ENCODE results near the gene TUBA1B. TPM values are rescaled to one million over a fixed set of nuclear protein-coding genes. Genes with fewer than 3 reads are reported as not detected.
"Not testable (repeated sequence)": the region's sequence is repeated elsewhere in the genome, so short reads cannot be mapped to it uniquely, and the experiment has no call there.

TUBA1B gene
- total RNA-seq: 100 to 1,000 TPM; 851 to 922 TPM

DNA sequence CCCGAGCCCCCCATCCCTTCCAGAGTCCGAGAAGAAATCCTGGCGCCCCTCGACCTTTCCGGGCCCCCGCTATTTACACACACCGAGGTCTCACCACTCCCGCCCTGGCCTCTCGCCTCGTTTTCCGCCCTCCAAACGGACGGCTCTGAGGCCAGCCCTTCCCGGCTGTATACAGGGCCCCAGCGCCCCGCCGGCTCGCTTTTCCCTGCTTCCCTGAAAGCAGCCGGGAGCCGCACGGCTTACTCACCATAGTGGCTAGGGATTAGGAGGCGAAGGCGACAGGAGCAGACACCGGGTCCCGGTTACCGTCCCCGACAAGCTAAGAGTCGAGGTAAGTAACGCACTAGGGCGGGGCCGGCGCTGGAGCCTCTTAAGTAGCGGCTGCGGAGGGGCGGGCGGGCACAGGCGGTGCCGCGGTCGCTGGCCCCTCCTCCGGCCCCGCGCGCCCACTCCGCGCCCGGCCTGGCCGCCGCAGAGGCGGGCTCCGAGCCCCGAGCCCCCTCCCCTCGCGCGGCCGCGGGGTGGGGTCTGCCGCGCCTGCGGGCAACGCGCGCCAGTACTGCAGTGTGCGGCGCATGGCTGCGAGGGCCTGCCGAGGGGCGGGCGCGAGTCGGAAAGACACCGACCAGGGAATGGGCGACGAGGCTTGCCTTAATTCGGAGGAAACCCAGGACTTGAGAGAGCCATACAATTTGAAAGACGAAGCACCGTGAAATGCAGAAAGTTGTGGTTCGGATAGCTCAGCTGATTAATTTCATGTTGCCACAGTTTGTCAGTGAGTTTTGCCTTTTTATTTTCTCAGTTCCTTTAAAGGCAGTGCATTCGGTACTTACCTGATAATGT, at the start of gene TUBA1B:
TUBA1B (minus strand) TSS at position 345 of the 843 bp plus-strand sequence; CDS start at position 250, 95 bp downstream.
- ATAC-seq (replicated peaks in 1 of 2): peak; percentile 76 to 77
- Mint-ChIP-seq H3K4me3 (peak within 1 kb of the TSS; percentile 97), H3K9me3 (no peaks in the 10 kb centered on the region), H3K27me3 (ENCODE audit: low read depth) (no peaks in the 10 kb centered on the region), H3K4me1 (ENCODE audit: low read depth) (peaks cover 46% of the 10 kb centered on the region), H3K36me3 (ENCODE audit: insufficient read depth in 2 of 2) (peaks cover 30 to 41% of the 10 kb centered on the region in 2 donors), H3K27ac (peak within 1 kb of the TSS; percentile 99)
- peak; percentile 93 to 96 for DNase-seq

DNA sequence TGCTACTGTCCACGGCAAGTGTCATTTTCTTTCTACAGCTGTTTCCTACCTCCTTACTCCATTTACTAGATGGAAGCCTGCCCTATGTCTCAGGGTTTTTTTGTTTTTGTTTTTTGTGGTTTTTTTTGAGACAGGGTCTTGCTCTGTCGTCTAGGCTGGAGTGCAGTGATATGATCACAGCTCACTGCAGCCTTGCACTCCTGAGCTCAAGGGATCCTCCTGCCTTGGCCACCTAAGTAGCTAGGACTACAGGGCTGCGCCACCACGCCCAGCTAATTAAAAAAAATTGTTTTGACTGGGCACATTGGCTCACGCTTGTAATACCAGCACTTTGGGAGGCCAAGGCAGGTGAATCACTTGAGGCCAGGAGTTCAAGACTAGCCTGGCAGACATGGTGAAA, 43.0 kb upstream of the TUBA1B start:
- Mint-ChIP-seq H3K9me3 (no peaks in the 10 kb centered on the region), H3K27me3 (ENCODE audit: low read depth) (no peaks in the 10 kb centered on the region), H3K27ac (no peak overlapping the region), H3K4me3 (no peak overlapping the region), H3K4me1 (ENCODE audit: low read depth) (no peaks in the 10 kb centered on the region), H3K36me3 (ENCODE audit: insufficient read depth in 2 of 2) (no peaks in the 10 kb centered on the region)
- ATAC-seq (replicated peaks in 1 of 2): no peak
- DNase-seq: no peak

DNA sequence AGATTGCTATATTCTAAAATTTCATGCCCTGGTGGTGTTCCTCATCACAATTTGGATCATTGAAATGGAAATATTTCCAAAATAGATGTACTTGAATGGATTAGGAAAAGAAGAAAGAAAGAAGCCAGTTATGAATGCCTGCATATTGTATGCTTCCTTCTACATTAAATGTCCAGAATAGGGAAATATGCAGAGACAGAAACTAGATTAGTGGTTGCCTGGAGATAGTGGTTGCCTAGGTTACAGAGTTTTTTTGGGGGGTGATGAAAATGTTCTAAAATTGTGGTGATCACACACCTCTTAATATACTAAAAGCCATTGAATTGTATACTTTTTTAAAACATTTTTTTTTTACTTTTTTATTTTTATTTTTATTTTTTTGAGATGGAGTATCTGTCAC, 39.7 kb upstream of the TUBA1B start:
- no peaks in the 10 kb centered on the region for H3K4me1 Mint-ChIP-seq (ENCODE audit: low read depth)
- no peak overlapping the region for H3K27ac Mint-ChIP-seq
- H3K36me3 Mint-ChIP-seq (ENCODE audit: insufficient read depth in 2 of 2): no peaks in the 10 kb centered on the region
- no peak overlapping the region for H3K4me3 Mint-ChIP-seq
- peaks cover 6% of the 10 kb centered on the region for H3K27me3 Mint-ChIP-seq (ENCODE audit: low read depth)
- DNase-seq (no peak), ATAC-seq (replicated peaks in 1 of 2) (no peak)
- H3K9me3 Mint-ChIP-seq: no peaks in the 10 kb centered on the region

DNA sequence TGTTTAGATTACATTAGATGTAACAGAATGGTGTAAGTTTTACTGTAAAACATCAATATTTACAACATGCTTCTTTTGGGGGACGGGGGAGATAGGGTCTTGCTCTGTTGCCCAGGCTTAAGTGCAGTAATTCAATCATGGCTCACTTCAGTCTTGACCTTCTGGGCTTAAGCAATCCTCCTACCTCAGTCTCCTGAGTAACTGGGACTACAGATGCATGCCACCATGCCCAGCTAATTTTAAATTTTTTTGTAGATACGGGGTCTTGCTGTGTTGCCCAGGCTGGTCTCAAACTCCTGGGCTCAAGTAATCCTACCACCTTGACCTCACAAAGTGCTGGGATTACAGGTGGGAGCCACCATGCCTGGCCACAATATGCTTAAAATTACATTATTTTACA, 33.9 kb upstream of the TUBA1B start:
- no peak overlapping the region for H3K27ac Mint-ChIP-seq
- DNase-seq (no peak), ATAC-seq (replicated peaks in 1 of 2) (no peak)
- peaks cover 6% of the 10 kb centered on the region for H3K27me3 Mint-ChIP-seq (ENCODE audit: low read depth)
- H3K4me3 Mint-ChIP-seq: no peak overlapping the region
- H3K4me1 Mint-ChIP-seq (ENCODE audit: low read depth): no peaks in the 10 kb centered on the region
- H3K36me3 Mint-ChIP-seq (ENCODE audit: insufficient read depth in 2 of 2): no peaks in the 10 kb centered on the region
- no peaks in the 10 kb centered on the region for H3K9me3 Mint-ChIP-seq

DNA sequence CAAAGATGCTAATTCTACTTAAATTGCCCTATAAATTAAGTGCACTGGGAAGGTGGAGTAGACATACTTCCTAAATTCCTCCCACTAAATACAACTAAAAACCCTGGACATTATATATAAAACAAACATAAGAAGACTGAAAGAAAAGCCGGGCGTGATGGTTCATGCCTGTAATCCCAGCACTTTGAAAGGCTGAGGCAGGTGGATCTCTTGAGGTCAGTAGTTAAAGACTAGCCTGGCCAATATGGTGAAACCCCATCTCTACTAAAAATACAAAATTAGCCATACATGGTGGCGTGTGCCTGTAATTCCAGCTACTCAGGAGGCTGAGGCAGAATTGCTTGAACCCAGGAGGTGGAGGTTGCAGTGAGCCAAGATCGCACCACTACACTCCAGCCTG, 30.7 kb upstream of the TUBA1B start:
- H3K9me3 Mint-ChIP-seq; H3K27me3 Mint-ChIP-seq (ENCODE audit: low read depth); DNase-seq; H3K4me3 Mint-ChIP-seq; H3K36me3 Mint-ChIP-seq (ENCODE audit: insufficient read depth in 2 of 2); H3K27ac Mint-ChIP-seq; H3K4me1 Mint-ChIP-seq (ENCODE audit: low read depth); ATAC-seq (replicated peaks in 1 of 2): not testable (repeated sequence)

DNA sequence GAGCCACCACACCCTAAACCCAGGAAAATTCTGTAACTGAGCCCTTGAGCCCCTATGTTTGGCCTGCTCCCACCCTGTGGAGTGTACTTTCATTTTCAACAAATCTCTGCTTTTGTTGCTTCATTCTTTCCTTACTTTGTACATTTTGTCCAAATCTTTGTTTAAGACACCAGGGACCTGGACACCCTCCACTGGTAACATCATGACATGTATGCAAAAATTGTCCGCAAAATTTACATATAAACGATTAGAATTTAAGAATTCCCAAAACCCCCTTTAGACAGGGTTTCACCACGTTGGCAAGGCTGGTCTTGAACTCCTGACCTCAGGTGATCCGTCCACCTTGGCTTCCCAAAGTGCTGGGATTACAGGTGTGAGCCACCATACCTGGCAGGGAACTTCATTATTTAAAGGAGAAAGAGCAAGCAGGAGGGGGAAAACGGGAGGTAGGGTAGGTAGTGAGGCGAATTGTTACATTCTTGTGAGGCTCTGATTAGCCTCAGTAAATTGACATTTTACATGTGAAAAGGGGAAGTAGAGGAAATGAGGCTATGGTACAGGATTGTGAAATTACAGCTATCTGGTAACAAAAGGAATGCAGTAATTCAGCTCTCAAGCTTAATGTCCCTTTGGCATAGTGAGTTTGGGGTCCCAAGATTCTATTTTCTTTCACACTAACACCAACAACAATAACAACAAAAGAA, 30.0 kb upstream of the TUBA1B start:
- Mint-ChIP-seq H3K4me1 (ENCODE audit: low read depth) (no peaks in the 10 kb centered on the region), H3K4me3 (no peak overlapping the region), H3K36me3 (ENCODE audit: insufficient read depth in 2 of 2) (no peaks in the 10 kb centered on the region), H3K27ac (no peak overlapping the region), H3K9me3 (no peaks in the 10 kb centered on the region), H3K27me3 (ENCODE audit: low read depth) (no peaks in the 10 kb centered on the region)
- ATAC-seq (replicated peaks in 1 of 2) (no peak), DNase-seq (no peak)

DNA sequence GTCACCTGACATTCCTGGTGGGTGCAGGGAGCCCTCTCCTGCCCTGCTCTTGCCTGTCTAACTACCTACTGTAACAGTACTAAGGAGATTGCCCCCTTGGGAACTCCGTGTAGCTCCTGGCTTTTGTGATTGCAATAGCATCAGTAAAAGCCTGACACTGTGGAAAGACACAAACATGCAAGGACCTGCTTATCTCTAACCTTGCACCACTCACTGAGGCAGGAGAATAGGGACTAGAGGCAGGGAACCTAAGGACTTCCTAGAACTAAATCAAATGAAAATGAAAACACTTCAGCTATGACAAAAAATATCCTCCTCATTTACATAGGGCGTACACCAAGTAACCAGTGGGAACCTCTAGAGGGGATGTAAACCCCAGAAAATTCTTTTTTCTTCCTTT, 29.2 kb upstream of the TUBA1B start:
- DNase-seq (no peak), ATAC-seq (replicated peaks in 1 of 2) (no peak)
- Mint-ChIP-seq H3K27me3 (ENCODE audit: low read depth) (no peaks in the 10 kb centered on the region), H3K4me1 (ENCODE audit: low read depth) (no peaks in the 10 kb centered on the region), H3K36me3 (ENCODE audit: insufficient read depth in 2 of 2) (no peaks in the 10 kb centered on the region), H3K27ac (no peak overlapping the region), H3K9me3 (no peaks in the 10 kb centered on the region), H3K4me3 (no peak overlapping the region)

DNA sequence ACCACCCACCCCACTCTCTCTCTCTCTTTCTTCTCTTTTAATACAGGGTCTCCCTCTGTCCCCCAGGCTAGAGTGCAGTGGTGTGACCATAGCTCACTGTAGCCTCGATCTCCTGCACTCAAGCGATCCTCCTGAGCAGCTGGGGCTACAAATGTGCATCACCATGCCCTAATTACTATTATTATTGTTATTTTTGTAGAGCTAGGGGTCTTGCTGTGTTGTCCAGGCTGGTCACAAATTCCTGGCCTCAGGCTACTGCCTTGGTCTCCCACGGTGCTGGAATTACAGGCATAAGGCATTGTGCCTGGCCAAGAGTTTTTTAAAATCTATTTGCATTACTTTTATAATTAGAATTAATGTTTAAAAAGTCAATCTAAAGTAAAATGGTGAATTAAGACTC, 23.0 kb upstream of the TUBA1B start:
- ATAC-seq (replicated peaks in 1 of 2) (no peak), DNase-seq (no peak)
- Mint-ChIP-seq H3K27ac (no peak overlapping the region), H3K27me3 (ENCODE audit: low read depth) (no peaks in the 10 kb centered on the region), H3K4me1 (ENCODE audit: low read depth) (no peaks in the 10 kb centered on the region), H3K4me3 (no peak overlapping the region), H3K36me3 (ENCODE audit: insufficient read depth in 2 of 2) (no peaks in the 10 kb centered on the region), H3K9me3 (no peaks in the 10 kb centered on the region)

DNA sequence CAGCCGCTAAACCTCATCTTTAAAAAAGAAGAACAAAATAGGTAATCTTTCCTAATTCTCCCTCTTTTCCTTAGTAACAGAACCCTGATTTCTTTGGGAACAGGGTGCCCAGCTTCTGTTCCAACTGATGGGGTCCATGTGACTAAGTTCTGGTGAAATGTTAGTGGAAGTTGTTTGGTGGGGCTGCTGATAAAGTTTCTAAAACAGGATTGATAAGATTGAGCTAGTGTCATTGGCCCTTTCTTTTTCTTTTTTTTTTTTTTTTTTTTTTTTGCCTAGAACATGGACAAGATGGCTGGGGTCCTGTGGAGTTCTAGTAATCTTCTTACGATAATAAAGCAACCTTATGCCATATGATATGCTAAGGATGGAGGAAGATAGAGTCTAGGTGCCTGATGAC, 16.2 kb upstream of the TUBA1B start:
- no peak overlapping the region for H3K27ac Mint-ChIP-seq
- H3K27me3 Mint-ChIP-seq (ENCODE audit: low read depth): no peaks in the 10 kb centered on the region
- DNase-seq (no peak), ATAC-seq (replicated peaks in 1 of 2) (no peak)
- peaks cover 0 to 2% of the 10 kb centered on the region in 2 donors for H3K36me3 Mint-ChIP-seq (ENCODE audit: insufficient read depth in 2 of 2)
- no peak overlapping the region for H3K4me3 Mint-ChIP-seq
- H3K4me1 Mint-ChIP-seq (ENCODE audit: low read depth): no peaks in the 10 kb centered on the region
- H3K9me3 Mint-ChIP-seq: no peaks in the 10 kb centered on the region

DNA sequence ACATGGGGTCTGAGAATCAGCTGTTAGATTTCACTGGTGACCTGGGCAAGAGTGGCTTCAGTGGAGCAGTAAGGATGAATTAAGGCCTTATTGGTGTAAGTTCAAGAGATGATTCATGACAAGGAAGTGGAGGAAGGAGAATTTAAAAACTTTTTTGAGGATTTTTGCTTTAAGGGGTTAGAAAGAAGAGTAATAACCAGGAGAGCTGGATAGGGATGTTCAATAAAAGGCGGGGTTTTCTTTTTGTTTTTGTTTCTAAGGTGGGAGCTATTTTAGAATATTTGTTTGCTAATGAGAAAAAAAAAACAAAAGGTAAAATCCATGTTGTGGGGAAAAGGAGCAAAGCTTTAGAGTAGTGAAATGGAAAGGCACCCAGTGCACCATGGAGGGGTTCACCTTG, 15.2 kb upstream of the TUBA1B start:
- Mint-ChIP-seq H3K27me3 (ENCODE audit: low read depth) (no peaks in the 10 kb centered on the region), H3K4me1 (ENCODE audit: low read depth) (no peaks in the 10 kb centered on the region), H3K4me3 (no peak overlapping the region), H3K9me3 (no peaks in the 10 kb centered on the region), H3K27ac (no peak overlapping the region), H3K36me3 (ENCODE audit: insufficient read depth in 2 of 2) (peaks cover 0 to 4% of the 10 kb centered on the region in 2 donors)
- ATAC-seq (replicated peaks in 1 of 2) (no peak), DNase-seq (no peak)

DNA sequence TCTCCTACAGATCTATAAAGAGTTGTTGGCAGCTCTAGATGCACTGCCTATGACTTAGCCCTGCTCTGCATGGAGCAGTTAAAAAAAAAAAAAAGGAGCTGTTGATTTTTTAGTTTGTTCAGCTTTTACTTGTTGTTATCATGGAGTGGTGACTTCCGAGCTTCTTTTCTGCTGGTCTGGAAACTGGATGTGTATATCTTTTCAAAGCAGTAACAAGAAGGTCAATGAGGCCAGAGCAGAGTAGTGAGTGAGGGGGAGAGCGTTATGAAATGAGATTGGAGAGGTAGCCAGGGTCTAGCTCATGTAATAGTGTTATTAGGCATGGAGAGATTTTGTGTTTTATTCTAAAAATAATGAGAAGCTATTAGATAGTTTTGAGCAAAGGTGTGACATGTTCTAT, 13.2 kb upstream of the TUBA1B start:
- H3K4me3 Mint-ChIP-seq: no peak overlapping the region
- DNase-seq (no peak), ATAC-seq (replicated peaks in 1 of 2) (no peak)
- no peaks in the 10 kb centered on the region for H3K4me1 Mint-ChIP-seq (ENCODE audit: low read depth)
- no peaks in the 10 kb centered on the region for H3K27me3 Mint-ChIP-seq (ENCODE audit: low read depth)
- H3K9me3 Mint-ChIP-seq: no peaks in the 10 kb centered on the region
- H3K36me3 Mint-ChIP-seq (ENCODE audit: insufficient read depth in 2 of 2): peaks cover 0 to 4% of the 10 kb centered on the region in 2 donors
- H3K27ac Mint-ChIP-seq: no peak overlapping the region

DNA sequence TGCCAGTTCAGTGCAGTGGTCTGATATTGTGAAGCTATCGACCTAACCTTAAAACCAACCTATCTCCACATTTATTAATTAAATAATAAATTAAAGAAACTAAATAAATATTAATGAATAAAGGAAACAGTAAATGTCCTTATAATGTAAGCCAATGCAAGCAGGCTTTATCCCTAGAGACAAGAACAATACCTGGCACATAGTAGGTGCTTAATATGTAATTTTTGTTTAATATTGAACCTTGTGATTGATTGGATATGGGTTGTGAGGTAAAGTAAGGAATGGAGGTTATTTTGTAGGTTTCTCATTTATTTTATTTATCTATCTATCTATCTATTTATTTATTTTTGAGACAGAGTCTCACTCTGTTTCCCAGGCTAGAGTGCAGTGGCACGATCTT, 7.8 kb upstream of the TUBA1B start:
- ATAC-seq (replicated peaks in 1 of 2): no peak
- Mint-ChIP-seq H3K36me3 (ENCODE audit: insufficient read depth in 2 of 2) (peaks cover 0 to 7% of the 10 kb centered on the region in 2 donors), H3K27me3 (ENCODE audit: low read depth) (no peaks in the 10 kb centered on the region), H3K27ac (no peak overlapping the region), H3K4me1 (ENCODE audit: low read depth) (peaks cover 2% of the 10 kb centered on the region), H3K4me3 (no peak overlapping the region), H3K9me3 (no peaks in the 10 kb centered on the region)
- DNase-seq: no peak

DNA sequence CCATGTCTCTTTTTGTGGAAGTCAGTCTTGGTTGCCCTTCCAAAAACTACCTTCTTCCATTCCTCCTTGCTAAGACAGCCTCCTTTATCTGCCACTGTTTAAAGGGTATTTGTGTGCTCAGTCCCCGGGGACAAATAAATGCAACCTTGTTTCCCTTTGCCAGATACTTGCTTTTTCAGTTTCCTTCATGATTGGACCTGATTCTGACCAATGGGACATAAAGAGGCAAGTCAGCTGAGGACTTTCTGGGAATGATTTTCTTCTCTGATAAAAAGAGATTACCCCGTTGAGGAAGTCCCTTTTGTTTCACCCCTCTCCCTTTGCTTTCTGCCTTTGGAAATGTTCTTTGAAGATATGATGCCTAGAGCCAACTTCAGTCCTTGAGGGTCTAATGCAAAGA, 7.4 kb upstream of the TUBA1B start:
- Mint-ChIP-seq H3K9me3 (no peaks in the 10 kb centered on the region), H3K36me3 (ENCODE audit: insufficient read depth in 2 of 2) (peaks cover 0 to 7% of the 10 kb centered on the region in 2 donors), H3K27ac (no peak overlapping the region), H3K4me1 (ENCODE audit: low read depth) (peaks cover 6% of the 10 kb centered on the region), H3K4me3 (no peak overlapping the region), H3K27me3 (ENCODE audit: low read depth) (no peaks in the 10 kb centered on the region)
- DNase-seq (no peak), ATAC-seq (replicated peaks in 1 of 2) (no peak)

Data from activated T-cell treated with anti-CD3 and anti-CD28 coated beads, Interleukin-2, amount 50 U/mL, for 72 hours (primary cell).